ENCODE data around the gene HNRNPA3. TPM values are rescaled to one million over a fixed set of nuclear protein-coding genes. Genes with fewer than 3 reads are reported as not detected.

Gene HNRNPA3
- total and polyA plus RNA-seq, 8 donors = 22.6 to 187 (median 95.2) TPM

GRCh38 chr2:177201919-177202346 lies 10.7 kb upstream of the HNRNPA3 start:
- H3K4me1 ChIP-seq = no peaks in the 10 kb centered on the region
- no peak for DNase-seq
- H3K36me3 ChIP-seq = no peaks in the 10 kb centered on the region
- H3K27ac ChIP-seq = no peak overlapping the region
- TF ChIP-seq CTCF (IDR thresholded peaks at IDR 0.05) (no peak), POLR2AphosphoS5 (IDR thresholded peaks at IDR 0.05) (no peak), EP300 (IDR thresholded peaks at IDR 0.05) (no peak), POLR2A (IDR thresholded peaks at IDR 0.05) (no peak)
- WGBS, 5 donors = 51 to 74% (median 59%) methylated on average over 3 of the region's 3 CpGs
- no peaks in the 10 kb centered on the region for H3K9me3 ChIP-seq
- H3K27me3 ChIP-seq = no peaks in the 10 kb centered on the region
- intact Hi-C loops (cut with DNase I; ENCODE audit: low total_unique reads) = no loop called here
- no peak overlapping the region for H3K4me3 ChIP-seq

GRCh38 chr2:177204417-177204816 lies 8.2 kb upstream of the HNRNPA3 start:
- no peaks in the 10 kb centered on the region for H3K27me3 ChIP-seq
- intact Hi-C loops (cut with DNase I; ENCODE audit: low total_unique reads) = no loop called here
- H3K36me3 ChIP-seq = no peaks in the 10 kb centered on the region
- DNase-seq = no peak
- no peaks in the 10 kb centered on the region for H3K4me1 ChIP-seq
- TF ChIP-seq EP300 (IDR thresholded peaks at IDR 0.05) (no peak), CTCF (IDR thresholded peaks at IDR 0.05) (no peak), POLR2AphosphoS5 (IDR thresholded peaks at IDR 0.05) (no peak), POLR2A (IDR thresholded peaks at IDR 0.05) (no peak)
- H3K27ac ChIP-seq = no peak overlapping the region
- no peaks in the 10 kb centered on the region for H3K9me3 ChIP-seq
- 73 to 87% (median 81%) methylated on average over 3 of the region's 3 CpGs for WGBS, 5 donors
- H3K4me3 ChIP-seq = no peak overlapping the region

GRCh38 chr2:177207101-177207500 lies 5.5 kb upstream of the HNRNPA3 start:
- no peak for TF ChIP-seq EP300 (IDR thresholded peaks at IDR 0.05)
- Histone ChIP-seq H3K9me3 (no peaks in the 10 kb centered on the region), H3K4me1 (peaks cover 10 to 15% (median 12%) of the 10 kb centered on the region in 4 donors), H3K27ac (no peak overlapping the region), H3K27me3 (no peaks in the 10 kb centered on the region), H3K36me3 (no peaks in the 10 kb centered on the region), H3K4me3 (no peak overlapping the region)
- 53 to 75% (median 70%) methylated on average over 2 of the region's 2 CpGs for WGBS, 5 donors
- intact Hi-C loops (cut with DNase I; ENCODE audit: low total_unique reads) = no loop called here
- no peak for DNase-seq

- Histone ChIP-seq H3K4me1 (peaks cover 33 to 41% (median 36%) of the 10 kb centered on the region in 4 donors), H3K27ac (peak overlapping the region in 4 of 5 donors; percentile 99 to 100 (median 100)), H3K36me3 (peaks cover 2 to 13% (median 12%) of the 10 kb centered on the region in 4 donors), H3K9me3 (no peaks in the 10 kb centered on the region), H3K4me3 (peak overlapping the region; percentile 46 to 72 (median 58)), H3K27me3 (no peaks in the 10 kb centered on the region)
- intact Hi-C loops (cut with DNase I; ENCODE audit: low total_unique reads) = loop anchor here (5.0 kb wide), 1 partner anchor 51 kb away; the partner anchor contains the start of gene NFE2L2
- DNase-seq = peak in 1 of 2 donors; percentile 38
- TF ChIP-seq POLR2AphosphoS5 (IDR thresholded peaks at IDR 0.05) = no peak
- WGBS, 5 donors = 21 to 34% (median 28%) methylated on average over 7 of the region's 7 CpGs
Measured at GRCh38 chr2:177211169-177211568, 1.4 kb upstream of the HNRNPA3 start.

- Histone ChIP-seq H3K27me3 (no peaks in the 10 kb centered on the region), H3K4me3 (peak overlapping the region; percentile 46 to 72 (median 58)), H3K4me1 (peaks cover 35 to 45% (median 41%) of the 10 kb centered on the region in 4 donors), H3K36me3 (peaks cover 7 to 18% (median 16%) of the 10 kb centered on the region in 4 donors), H3K9me3 (no peaks in the 10 kb centered on the region), H3K27ac (peak overlapping the region; percentile 93 to 100 (median 100))
- no peak for DNase-seq
- TF ChIP-seq EP300 (IDR thresholded peaks at IDR 0.05) (no peak), CTCF (IDR thresholded peaks at IDR 0.05) (no peak), POLR2A (IDR thresholded peaks at IDR 0.05) (no peak), POLR2AphosphoS5 (IDR thresholded peaks at IDR 0.05) (no peak)
- intact Hi-C loops (cut with DNase I; ENCODE audit: low total_unique reads) = loop anchor here (5.0 kb wide), 1 partner anchor 51 kb away; the partner anchor contains the start of gene NFE2L2
- WGBS, 5 donors = 1 to 6% (median 3%) methylated on average over 6 of the region's 6 CpGs
Measured at GRCh38 chr2:177211576-177212105, 953 bp upstream of the HNRNPA3 start.
